GM12873 (cell line): Measurements from ENCODE around the gene ERAS.

Experiments
- TF ChIP-seq, protein P1 (sequence below): IDR thresholded peaks from 2 replicates; pipeline ENCODE4 v1.5.1; 2012; ENCODE audit warnings: low read depth, mild to moderate bottlenecking, moderate library complexity, low read length, control low read depth; ENCODE audit not compliant: insufficient read depth; ENCODE audit errors: missing control alignments

Gene ERAS

GRCh38 chrX:48800574-48801279 is 25.6 kb upstream of the ERAS start:
- TF ChIP-seq, protein P1, sequence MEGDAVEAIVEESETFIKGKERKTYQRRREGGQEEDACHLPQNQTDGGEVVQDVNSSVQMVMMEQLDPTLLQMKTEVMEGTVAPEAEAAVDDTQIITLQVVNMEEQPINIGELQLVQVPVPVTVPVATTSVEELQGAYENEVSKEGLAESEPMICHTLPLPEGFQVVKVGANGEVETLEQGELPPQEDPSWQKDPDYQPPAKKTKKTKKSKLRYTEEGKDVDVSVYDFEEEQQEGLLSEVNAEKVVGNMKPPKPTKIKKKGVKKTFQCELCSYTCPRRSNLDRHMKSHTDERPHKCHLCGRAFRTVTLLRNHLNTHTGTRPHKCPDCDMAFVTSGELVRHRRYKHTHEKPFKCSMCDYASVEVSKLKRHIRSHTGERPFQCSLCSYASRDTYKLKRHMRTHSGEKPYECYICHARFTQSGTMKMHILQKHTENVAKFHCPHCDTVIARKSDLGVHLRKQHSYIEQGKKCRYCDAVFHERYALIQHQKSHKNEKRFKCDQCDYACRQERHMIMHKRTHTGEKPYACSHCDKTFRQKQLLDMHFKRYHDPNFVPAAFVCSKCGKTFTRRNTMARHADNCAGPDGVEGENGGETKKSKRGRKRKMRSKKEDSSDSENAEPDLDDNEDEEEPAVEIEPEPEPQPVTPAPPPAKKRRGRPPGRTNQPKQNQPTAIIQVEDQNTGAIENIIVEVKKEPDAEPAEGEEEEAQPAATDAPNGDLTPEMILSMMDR = no peak

DNA sequence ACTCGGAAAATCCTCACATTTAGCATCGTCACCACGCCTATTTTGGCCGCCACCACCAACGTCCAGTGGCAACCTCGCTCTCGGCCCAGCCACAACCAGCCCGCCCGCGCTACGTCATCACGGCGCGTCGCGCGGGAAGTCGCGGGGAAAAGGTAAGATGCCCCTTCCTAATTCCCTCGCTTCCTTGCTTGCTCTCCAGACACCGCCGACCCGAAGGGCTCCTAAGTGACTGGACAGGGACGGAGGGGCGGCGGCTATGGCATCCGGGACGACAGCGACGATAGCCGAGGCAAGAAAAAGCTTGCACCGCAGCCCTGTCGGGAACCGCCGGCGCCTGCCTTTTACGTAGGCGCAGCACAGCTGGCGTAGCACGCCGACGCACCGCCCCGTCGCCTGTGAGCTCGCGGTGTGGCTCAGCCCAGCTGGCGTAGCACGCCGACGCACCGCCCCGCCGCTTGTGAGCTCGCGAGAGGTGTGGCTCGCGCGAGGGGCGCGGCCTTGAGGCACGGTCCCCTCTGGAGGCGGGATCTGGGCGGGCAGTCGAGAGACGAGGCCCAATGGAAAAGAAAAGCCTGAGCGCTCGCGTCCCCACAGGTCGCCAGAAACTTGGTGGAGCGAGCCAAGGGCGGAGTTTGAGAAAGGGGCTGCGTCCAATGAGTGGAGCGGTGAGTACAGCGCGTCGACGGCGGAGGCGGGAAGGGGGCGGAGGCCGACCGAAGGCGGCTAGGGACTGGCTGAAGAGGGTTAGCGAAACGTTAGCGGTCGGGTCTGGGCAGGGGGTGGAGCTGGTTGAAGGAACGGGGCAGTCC is 24.8 kb upstream of the ERAS start, which contains the start of gene HDAC6:
Gene HDAC6, plus strand, starts transcription at position 788 of the 809 bp plus-strand sequence. CDS start 626 bp downstream, outside the sequence.
- TF ChIP-seq, protein P1 = no peak

DNA sequence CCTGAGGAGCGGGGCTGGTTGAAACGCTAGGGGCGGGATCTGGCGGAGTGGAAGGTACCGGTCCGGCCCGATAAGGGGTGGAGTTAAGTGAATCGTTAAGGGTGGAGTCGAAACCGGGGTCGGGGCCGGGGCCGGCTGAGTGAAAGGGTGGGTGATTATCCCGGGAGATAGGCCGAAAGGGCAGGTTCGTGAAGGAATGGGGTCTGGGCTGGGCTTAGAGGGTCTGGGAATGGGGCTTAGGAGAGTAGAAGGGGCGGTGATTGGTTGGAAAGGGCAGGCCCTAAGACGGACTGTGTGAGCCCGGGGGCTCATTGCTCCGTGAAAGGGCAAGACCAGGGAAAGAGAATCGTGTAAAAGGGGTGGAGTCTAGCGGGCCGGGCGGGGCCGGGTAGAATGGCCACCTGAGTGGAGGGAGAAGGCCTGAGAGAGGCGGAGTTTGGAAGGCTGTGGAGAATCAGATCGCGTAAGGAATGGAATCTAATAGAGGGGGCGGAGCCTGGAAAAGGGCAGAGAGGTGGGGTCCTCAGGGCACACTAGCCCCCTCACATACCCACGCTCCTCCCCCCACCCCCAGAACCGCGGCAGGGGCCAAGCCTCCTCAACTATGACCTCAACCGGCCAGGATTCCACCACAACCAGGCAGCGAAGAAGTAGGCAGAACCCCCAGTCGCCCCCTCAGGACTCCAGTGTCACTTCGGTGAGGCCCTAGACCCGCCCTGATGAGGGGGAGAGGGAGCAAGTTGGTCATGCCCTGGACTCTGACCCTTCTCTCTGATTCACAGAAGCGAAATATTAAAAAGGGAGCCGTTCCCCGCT is 24.0 kb upstream of the ERAS start:
- TF ChIP-seq, protein P1 = no peak

DNA sequence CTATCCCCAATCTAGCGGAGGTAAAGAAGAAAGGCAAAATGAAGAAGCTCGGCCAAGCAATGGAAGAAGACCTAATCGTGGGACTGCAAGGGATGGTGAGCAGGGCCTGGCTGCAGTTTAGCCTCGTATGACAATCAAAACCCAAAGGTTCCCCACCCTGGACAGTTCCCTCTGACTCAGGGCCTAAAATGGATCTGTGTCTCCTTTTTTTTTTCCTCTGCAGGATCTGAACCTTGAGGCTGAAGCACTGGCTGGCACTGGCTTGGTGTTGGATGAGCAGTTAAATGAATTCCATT is 23.5 kb upstream of the ERAS start:
- TF ChIP-seq, protein P1 = no peak

- TF ChIP-seq, protein P1 = no peak
These were observed 20.2 kb upstream of the ERAS start for GRCh38 chrX:48806081-48806480.

DNA sequence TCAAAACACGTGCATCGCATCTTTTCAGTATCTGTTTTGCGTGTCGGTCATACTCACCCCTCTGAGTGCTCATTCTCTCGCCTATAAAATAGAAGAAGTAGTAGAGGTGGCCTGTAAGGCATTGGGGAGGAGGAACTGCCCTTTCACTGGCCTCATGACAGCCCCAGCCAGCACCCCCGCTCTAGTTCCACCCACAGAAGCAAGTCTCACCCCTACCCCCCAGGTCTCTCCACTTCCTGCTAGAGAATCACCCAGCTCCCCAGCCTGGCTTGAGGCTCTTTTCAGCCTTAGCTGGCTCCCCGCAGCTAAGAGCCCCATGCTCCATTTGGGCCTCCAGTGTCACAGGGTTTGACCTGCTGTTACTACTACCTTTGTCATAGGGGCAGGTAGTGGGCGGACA is 12.7 kb upstream of the ERAS start:
- TF ChIP-seq, protein P1 = no peak

DNA sequence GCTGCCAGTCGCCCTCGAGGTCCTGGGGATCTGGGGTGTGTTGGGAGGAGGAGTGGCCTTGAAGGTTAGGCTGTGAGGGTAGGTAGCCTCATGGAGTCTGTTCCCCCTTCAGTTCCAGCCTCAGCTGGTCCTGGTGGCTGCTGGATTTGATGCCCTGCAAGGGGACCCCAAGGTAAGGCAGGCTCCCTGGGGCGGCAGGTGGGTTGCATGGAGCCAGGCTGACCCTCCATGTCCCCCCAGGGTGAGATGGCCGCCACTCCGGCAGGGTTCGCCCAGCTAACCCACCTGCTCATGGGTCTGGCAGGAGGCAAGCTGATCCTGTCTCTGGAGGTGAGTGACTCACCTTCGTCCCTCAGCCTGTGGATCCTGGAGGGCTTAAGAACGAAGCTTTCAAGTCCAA is 11.6 kb upstream of the ERAS start:
- TF ChIP-seq, protein P1 = no peak
